Activated CD8-positive, alpha-beta memory T cell treated with anti-CD3 and anti-CD28 coated beads, Interleukin-2, amount 50 U/mL, for 24 hours (primary cell): ENCODE data around the gene SLC35D2.
"Not testable (repeated sequence)": the region's sequence is repeated elsewhere in the genome, so short reads cannot be mapped to it uniquely, and the experiment has no call there.

Source experiments
- DNase-seq: peaks from one replicate; pipeline ENCODE4 v3.0.0-alpha.2; 2020; ENCODE audit errors: extremely low read depth

Gene SLC35D2

GRCh38 chr9:96400132-96400910 lies 16.8 kb upstream of the SLC35D2 start:
- DNase-seq, result no peak

DNA sequence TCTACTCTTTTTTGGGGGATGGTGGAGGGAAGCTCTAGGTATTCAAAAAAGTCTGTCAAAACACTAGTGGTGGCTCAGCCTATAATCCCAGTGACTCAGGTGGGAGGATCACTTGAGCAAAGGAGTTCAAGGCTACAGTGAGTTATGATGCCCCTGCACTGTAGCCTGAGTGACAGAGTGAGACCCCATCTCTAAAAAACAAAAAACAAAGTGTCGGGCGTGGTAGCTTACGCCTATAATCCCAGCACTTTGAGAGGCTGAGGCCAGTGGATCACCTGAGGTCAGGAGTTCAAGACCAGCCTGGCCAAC lies 15.8 kb upstream of the SLC35D2 start:
- no peak for DNase-seq

GRCh38 chr9:96398582-96399324 lies 15.2 kb upstream of the SLC35D2 start:
- DNase-seq, result no peak

GRCh38 chr9:96395964-96396363 lies 12.5 kb upstream of the SLC35D2 start:
- DNase-seq, result no peak

GRCh38 chr9:96394832-96395496 lies 11.5 kb upstream of the SLC35D2 start:
- DNase-seq, result no peak

- DNase-seq, result no peak
These were observed 8.8 kb upstream of the SLC35D2 start for GRCh38 chr9:96392263-96392662.

DNA sequence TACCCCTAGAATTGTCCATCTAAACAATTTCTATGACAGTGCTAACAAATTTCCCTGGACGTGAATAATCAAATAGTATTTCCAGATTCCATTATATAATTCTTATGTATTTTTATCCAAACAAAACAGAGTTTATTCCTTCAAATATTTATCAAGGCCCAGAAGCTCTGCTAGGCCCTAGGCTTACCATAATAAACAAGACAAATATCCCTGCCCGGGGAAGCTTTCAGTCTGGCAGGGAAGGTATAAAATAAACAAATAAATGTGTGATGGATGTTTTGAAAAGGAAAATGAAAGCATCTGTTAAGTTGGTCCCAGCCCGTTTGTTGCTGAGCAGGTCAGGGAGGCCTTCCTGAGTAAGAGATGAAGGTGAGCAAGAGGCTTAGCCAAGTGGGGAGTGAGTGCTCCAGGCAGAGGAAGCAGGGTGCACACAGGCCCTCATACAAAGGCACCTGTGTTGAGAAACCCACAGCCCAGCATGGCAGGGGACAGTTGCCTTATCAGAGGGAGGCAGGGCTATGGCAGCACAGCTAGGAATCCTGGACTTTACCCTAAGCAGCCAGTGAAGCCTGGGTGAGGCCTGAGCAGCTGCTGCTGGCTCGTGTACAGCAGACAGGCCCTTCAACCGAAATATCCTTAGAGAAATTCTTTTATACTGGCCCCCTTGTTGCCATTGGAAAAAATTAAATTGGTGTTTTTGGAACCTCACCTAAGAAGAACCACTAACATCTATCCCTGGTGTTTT lies 7.7 kb upstream of the SLC35D2 start:
- DNase-seq, result no peak

DNA sequence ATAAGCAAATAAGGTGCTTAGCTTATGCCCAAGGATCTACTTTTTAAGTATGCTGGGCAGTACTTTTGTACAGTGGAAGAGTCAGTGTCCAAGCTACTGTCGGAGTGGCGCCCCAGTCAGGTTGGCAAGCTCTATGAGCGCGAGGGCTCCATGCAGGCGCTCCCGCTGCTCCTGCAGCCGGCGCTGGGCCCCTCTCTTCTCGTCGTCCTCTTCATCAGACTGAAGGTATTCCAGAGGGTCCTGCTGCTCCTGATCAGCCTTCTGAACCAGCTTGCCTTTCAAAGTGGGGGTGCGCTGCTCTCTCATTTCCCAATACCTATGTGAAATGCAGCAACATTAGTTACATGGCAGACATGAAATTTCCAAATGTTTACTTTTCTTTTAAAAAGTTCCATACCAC lies 4.6 kb upstream of the SLC35D2 start:
- no peak for DNase-seq

GRCh38 chr9:96386157-96386556 lies 2.6 kb upstream of the SLC35D2 start:
- DNase-seq, result no peak

GRCh38 chr9:96382839-96383164 lies 709 bp downstream of the SLC35D2 start:
- DNase-seq, result no peak

- no peak for DNase-seq
These were observed 1.3 kb downstream of the SLC35D2 start for GRCh38 chr9:96382175-96382574.

- no peak for DNase-seq
These were observed 1.8 kb downstream of the SLC35D2 start for GRCh38 chr9:96381696-96382095.

DNA sequence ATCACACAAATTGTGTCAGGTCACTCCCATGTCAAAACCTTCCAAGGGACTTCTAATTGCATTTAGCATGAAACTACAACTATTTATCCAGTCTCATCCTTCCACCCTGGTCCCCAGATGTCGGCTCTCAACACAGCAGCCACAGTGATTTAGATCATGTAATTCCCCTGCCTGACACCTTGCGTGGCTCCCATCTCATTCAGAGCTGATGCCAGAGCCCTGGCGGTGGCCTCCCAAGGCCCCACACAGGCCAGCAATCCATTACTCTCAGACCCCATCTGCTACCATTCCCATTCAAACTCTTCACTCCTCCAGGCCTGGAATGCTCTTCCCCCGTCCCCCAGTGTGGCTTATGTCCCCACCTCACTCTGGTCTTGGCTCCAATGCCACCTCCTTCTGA lies 2.4 kb downstream of the SLC35D2 start:
- no peak for DNase-seq

- DNase-seq, result no peak
These were observed 4.0 kb downstream of the SLC35D2 start for GRCh38 chr9:96379461-96379860.

DNA sequence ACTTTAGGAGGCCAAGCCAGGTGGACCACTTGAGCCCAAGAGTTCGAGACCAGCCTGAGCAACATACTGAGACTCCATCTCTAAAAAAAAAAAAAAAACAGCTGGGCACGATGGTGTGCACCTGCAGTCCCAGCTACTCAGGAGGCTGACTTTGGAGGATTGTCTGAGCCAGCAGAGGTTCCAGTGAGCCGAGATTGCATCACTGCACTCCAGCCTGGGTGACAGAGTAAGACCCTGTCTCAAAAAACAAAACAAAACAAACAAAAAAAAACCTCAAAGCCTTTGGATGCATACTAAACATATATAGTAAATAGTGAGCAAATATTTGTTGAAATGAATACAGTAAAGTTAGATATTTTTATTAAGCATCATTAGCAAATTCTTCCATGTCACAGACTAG lies 5.3 kb downstream of the SLC35D2 start:
- no peak for DNase-seq

DNA sequence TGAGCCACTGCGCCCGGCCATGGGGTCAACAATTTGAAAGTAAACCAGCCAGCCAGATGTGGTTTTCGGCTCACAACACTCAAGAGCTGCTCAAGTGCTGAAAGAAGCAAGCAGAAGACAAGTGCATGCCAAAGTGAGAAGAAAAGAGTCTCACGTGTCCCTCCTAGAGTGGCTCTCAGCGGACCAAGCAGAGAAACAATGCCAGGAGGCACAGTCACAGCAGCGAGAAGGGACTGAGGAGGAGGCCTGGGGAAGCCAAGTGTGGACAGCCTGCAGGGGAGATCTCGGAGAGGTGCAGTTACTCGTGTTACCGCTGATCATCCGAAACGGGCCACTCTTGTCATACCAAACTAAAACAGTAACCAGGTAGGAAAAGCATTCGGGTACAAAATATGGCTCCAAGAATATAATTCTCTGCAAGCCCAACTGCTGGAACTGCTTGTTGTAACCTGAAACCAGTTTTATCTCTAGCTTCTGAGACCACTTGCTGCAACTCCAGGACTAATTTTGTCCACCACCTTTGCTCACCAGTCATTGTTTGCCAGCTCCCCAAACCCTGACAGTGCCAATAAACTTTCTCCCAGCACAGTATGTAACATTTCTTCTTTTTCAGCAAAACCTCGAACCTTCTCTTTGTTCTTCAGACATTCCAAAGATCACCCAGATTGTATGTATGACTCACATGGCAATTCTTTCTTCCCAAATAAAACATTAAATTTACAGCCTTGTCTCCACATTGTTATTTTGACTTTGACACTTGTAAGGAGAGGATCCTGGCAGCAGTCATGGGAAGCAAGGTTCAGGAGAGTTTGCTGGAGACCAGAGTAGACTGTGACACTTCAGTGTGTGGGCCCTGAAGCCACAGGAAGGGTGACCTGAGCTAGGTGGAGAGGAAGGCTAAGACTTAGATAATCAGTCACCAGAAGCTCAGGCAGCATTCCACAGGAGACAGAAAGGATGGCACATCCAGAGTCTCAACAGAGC lies 6.3 kb downstream of the SLC35D2 start:
- no peak for DNase-seq

DNA sequence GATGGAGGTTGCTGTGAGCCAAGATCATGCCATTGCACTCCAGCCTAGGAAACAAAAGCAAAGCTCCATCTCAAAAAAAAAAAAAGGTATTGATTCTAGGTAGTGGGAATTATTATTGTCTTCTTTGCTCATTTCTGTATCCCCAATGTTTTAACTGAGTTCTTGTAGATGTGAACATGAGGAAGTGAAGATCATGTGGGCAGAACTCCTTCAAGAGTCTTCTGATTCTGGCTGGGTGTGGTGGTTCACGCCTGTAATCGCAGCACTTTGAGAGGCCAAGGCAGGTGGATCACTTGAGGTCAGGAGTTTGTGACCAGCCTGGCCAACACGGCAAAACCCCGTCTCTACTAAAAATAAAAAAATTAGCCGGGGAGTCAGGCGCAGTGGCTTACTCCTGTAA lies 8.0 kb downstream of the SLC35D2 start:
- not testable (repeated sequence) for DNase-seq

DNA sequence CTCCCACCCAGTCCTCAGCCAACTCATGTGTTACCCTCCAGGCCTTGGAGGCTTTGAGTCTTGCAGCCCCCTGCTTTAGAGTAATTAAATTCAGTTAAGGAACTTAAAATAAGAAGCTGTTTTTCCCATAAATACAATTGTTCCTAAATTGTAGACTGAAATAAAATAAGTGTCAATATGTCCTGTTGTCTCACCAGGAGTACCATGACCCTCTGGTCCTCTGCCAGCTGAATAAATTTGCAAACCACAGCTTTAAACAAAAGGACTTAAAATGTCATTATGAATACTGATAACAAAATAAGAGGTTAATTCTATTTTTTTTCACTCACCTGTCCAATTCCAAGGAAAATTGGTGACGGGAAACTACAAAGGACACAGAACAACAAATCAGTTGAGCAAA lies 15.6 kb downstream of the SLC35D2 start:
- no peak for DNase-seq

GRCh38 chr9:96363175-96363967 lies 20.1 kb downstream of the SLC35D2 start:
- no peak for DNase-seq

- not testable (repeated sequence) for DNase-seq
These were observed 21.4 kb downstream of the SLC35D2 start for GRCh38 chr9:96362119-96362518.
